HepG2 (cell line): Measurements from ENCODE around the gene DAZAP1. TPM values are rescaled to one million over a fixed set of nuclear protein-coding genes. Genes with fewer than 3 reads are reported as not detected.

ENCODE experiments used
- FOXC1 ChIP-seq: sonication (generic); formaldehyde crosslinking; IDR thresholded peaks from 2 replicates; pipeline ENCODE4 v1.8.0; 2022; ENCODE audit warnings: mild to moderate bottlenecking, missing genetic modification reagents, borderline replicate concordance
- HBP1 ChIP-seq: IDR thresholded peaks from 2 replicates; pipeline ENCODE4 v1.6.1; 2016; ENCODE audit warnings: low read depth, control low read depth
- HNF4A ChIP-seq: sonication (generic); formaldehyde crosslinking; IDR thresholded peaks from 2 replicates; pipeline ENCODE4 v1.4.0; 2020; ENCODE audit warnings: missing genetic modification reagents
- HOXA5 ChIP-seq: sonication (generic); formaldehyde crosslinking; IDR thresholded peaks from 2 replicates; pipeline ENCODE4 v1.4.0; 2020; ENCODE audit warnings: missing genetic modification reagents
- KLF15 ChIP-seq: sonication (generic); formaldehyde crosslinking; IDR thresholded peaks from 2 replicates; pipeline ENCODE4 v1.8.1; 2023; ENCODE audit warnings: borderline replicate concordance, mild to moderate bottlenecking, inconsistent platforms, missing genetic modification reagents, mixed read lengths
- RAD21 ChIP-seq: fragments of 450-650 bp; formaldehyde crosslinking; IDR thresholded peaks from 2 replicates; pipeline ENCODE4 v1.5.0; 2020; ENCODE audit warnings: mild to moderate bottlenecking
- RARA ChIP-seq: IDR thresholded peaks from 2 replicates; pipeline ENCODE4 v1.6.1; 2016; ENCODE audit warnings: missing genetic modification reagents, missing compliant biosample characterization
- SETDB1 ChIP-seq: sonication (generic); formaldehyde crosslinking; IDR thresholded peaks from 2 replicates; pipeline ENCODE4 v1.5.1; 2020; ENCODE audit warnings: missing genetic modification reagents, mild to moderate bottlenecking, borderline replicate concordance
- SMAD3 ChIP-seq: sonication (generic); formaldehyde crosslinking; IDR thresholded peaks from 2 replicates; pipeline ENCODE4 v1.4.0; 2020; ENCODE audit warnings: missing genetic modification reagents
- TOPORS ChIP-seq: sonication (generic); formaldehyde crosslinking; IDR thresholded peaks from 2 replicates; pipeline ENCODE4 v1.8.0; 2023; ENCODE audit warnings: mild to moderate bottlenecking, missing genetic modification reagents
- YEATS2 ChIP-seq: sonication (generic); formaldehyde crosslinking; IDR thresholded peaks from 2 replicates; pipeline ENCODE4 v1.4.0; 2020; ENCODE audit warnings: missing genetic modification reagents, borderline replicate concordance
- ZBTB10 ChIP-seq: sonication (generic); formaldehyde crosslinking; IDR thresholded peaks from 2 replicates; pipeline ENCODE4 v1.4.0; 2020; ENCODE audit warnings: missing genetic modification reagents, borderline replicate concordance
- ZBTB7A ChIP-seq: sonication (generic); formaldehyde crosslinking; IDR thresholded peaks from 2 replicates; pipeline ENCODE4 v1.8.0; 2022; ENCODE audit warnings: mild to moderate bottlenecking, missing genetic modification reagents
- ZKSCAN5 ChIP-seq: sonication (generic); formaldehyde crosslinking; IDR thresholded peaks from 2 replicates; pipeline ENCODE4 v1.5.1; 2020; ENCODE audit warnings: mild to moderate bottlenecking, missing genetic modification reagents
- ZSCAN5A ChIP-seq: sonication (generic); formaldehyde crosslinking; IDR thresholded peaks from 2 replicates; pipeline ENCODE4 v1.8.0; 2022; ENCODE audit warnings: mild to moderate bottlenecking, missing genetic modification reagents, borderline replicate concordance
- polyA plus RNA-seq, 8 experiments: library from polyadenylated mRNA; depleted of rRNA in 3 of 8; stranded (reverse) in 7 of 8; unstranded in 1 of 8; fragments of >200 nt; fragmentation: Illumina TruSeq in 4 of 8; extraction: Trizol in 4 of 8; gene quantifications; 2 replicates each; pipeline versions ENCODE4 v1.2.1 to v1.2.3, GENCODE V29; 2011 to 2016; ENCODE audit warnings: low read depth in 4 of 8, missing spikeins in 1 of 8, mixed read lengths in 1 of 8; ENCODE audit not compliant: insufficient read depth in 1 of 8
- total RNA-seq, 5 experiments: library from RNA; depleted of rRNA; stranded (reverse); fragments of >200 nt; fragmentation: Illumina TruSeq; extraction: Trizol; gene quantifications; 2 replicates each; pipeline ENCODE4 v1.2.3, GENCODE V29; 2016; ENCODE audit warnings: low read depth in 1 of 5
- TF ChIP-seq, protein P1 (sequence below): sonication (generic); formaldehyde crosslinking; IDR thresholded peaks from 2 replicates; pipeline ENCODE4 v1.4.0; 2020; ENCODE audit warnings: mild to moderate bottlenecking, missing genetic modification reagents
- TF ChIP-seq, protein P2 (sequence below): sonication (generic); formaldehyde crosslinking; IDR thresholded peaks from 2 replicates; pipeline ENCODE4 v1.5.0; 2020; ENCODE audit warnings: missing genetic modification reagents
- TF ChIP-seq, protein P3 (sequence below): sonication (generic); formaldehyde crosslinking; IDR thresholded peaks from 2 replicates; pipeline ENCODE4 v1.5.1; 2020; ENCODE audit warnings: missing genetic modification reagents, mild to moderate bottlenecking, borderline replicate concordance

The DAZAP1 gene
- total and polyA plus RNA-seq, 2 of the 13 experiments (the other 11 are each of a cell fraction or from before 2014, with no cell fraction given) = 63.3 to 79.2 TPM

- TF ChIP-seq HBP1 (CRISPR knock-in tag) (no peak), ZKSCAN5 (CRISPR knock-in tag) (no peak), SETDB1 (CRISPR knock-in tag) (no peak), YEATS2 (CRISPR knock-in tag) (no peak), RARA (CRISPR knock-in tag) (peak; percentile 54; the same call in 1 of the 2 replicates), HOXA5 (CRISPR knock-in tag) (no peak), KLF15 (CRISPR knock-in tag) (no peak), HNF4A (peak; percentile 4; the same call in 1 of the 2 replicates), FOXC1 (no peak), TOPORS (CRISPR knock-in tag) (no peak), ZBTB10 (CRISPR knock-in tag) (no peak), SMAD3 (CRISPR knock-in tag) (no peak), RAD21 (CRISPR knock-in tag) (no peak), ZSCAN5A (CRISPR knock-in tag) (no peak), ZBTB7A (CRISPR knock-in tag) (no peak)
- TF ChIP-seq, protein P1, sequence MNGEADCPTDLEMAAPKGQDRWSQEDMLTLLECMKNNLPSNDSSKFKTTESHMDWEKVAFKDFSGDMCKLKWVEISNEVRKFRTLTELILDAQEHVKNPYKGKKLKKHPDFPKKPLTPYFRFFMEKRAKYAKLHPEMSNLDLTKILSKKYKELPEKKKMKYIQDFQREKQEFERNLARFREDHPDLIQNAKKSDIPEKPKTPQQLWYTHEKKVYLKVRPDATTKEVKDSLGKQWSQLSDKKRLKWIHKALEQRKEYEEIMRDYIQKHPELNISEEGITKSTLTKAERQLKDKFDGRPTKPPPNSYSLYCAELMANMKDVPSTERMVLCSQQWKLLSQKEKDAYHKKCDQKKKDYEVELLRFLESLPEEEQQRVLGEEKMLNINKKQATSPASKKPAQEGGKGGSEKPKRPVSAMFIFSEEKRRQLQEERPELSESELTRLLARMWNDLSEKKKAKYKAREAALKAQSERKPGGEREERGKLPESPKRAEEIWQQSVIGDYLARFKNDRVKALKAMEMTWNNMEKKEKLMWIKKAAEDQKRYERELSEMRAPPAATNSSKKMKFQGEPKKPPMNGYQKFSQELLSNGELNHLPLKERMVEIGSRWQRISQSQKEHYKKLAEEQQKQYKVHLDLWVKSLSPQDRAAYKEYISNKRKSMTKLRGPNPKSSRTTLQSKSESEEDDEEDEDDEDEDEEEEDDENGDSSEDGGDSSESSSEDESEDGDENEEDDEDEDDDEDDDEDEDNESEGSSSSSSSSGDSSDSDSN (CRISPR knock-in tag) = peak; percentile 33; the same call in 1 of the 2 replicates
- TF ChIP-seq, protein P2, sequence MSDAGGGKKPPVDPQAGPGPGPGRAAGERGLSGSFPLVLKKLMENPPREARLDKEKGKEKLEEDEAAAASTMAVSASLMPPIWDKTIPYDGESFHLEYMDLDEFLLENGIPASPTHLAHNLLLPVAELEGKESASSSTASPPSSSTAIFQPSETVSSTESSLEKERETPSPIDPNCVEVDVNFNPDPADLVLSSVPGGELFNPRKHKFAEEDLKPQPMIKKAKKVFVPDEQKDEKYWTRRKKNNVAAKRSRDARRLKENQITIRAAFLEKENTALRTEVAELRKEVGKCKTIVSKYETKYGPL (CRISPR knock-in tag) = no peak
- TF ChIP-seq, protein P3, sequence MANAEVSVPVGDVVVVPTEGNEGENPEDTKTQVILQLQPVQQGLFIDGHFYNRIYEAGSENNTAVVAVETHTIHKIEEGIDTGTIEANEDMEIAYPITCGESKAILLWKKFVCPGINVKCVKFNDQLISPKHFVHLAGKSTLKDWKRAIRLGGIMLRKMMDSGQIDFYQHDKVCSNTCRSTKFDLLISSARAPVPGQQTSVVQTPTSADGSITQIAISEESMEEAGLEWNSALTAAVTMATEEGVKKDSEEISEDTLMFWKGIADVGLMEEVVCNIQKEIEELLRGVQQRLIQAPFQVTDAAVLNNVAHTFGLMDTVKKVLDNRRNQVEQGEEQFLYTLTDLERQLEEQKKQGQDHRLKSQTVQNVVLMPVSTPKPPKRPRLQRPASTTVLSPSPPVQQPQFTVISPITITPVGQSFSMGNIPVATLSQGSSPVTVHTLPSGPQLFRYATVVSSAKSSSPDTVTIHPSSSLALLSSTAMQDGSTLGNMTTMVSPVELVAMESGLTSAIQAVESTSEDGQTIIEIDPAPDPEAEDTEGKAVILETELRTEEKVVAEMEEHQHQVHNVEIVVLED = no peak
These were observed 29.2 kb upstream of the DAZAP1 start (continued) for GRCh38 chr19:1377965-1378785.
